HG03432 (cell line): Measurements from ENCODE around the gene PLSCR1.
"Not testable (repeated sequence)": the region's sequence is repeated elsewhere in the genome, so short reads cannot be mapped to it uniquely, and the experiment has no call there.

ENCODE experiments used
- ATAC-seq: cut with Tn5 transposase; IDR thresholded peaks from one replicate; pipeline ENCODE4 v1.9.1; 2021; ENCODE audit warnings: mild to moderate bottlenecking, moderate library complexity; ENCODE audit not compliant: unreplicated experiment

PLSCR1 gene

DNA sequence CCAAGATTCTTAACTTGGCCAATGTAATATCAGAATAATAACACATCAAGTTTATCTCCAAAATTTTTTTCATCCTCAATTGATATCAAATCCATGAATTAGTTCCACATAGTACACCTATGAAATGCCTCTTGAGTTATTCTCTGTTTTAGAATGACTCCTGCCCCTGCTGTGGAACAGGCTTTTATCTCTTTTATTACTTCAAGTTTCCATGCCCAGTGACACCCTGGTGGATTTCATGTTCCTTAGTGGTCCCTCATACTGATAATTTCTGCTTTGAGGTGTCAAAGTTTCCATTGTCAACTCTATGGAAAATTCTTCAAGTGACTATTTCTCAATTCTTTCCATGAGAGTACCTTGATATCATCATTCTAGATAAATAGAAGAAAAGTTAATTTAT lies 24.6 kb downstream of the PLSCR1 start:
- no peak for ATAC-seq

DNA sequence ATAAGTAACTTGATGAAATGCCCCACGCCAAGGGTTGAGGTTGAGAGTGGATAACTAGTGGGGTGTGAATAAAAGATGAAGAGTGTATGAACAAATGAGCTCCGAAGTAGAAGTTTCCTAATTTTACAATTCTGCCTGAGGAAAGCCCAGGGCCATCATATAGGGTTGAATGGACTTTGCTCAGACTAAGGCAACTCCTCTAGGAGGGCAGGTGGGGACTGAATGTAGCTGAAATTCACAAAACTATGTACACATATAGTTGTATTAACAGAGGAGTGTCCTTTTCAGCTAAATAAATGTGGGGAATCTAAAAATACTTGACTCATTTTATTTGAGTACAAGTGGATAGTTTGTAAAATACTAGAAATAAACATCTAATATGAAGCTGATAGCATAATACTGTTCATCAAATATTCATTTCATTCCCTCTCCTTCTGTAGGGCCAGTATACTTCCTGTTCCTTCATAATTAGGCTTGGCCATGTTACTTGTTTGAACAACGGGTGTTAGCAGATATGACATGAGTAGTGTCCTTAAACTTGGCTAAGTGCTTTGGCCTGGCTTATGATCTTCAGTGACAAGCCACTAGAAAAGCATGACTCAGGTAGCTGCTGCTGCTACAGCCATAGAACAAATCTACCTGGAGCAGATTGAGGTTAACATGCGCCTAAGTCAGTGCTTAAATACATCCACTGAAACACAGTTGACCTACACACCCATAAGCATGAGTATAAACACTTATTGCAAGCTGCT lies 26.5 kb downstream of the PLSCR1 start:
- ATAC-seq, result no peak

DNA sequence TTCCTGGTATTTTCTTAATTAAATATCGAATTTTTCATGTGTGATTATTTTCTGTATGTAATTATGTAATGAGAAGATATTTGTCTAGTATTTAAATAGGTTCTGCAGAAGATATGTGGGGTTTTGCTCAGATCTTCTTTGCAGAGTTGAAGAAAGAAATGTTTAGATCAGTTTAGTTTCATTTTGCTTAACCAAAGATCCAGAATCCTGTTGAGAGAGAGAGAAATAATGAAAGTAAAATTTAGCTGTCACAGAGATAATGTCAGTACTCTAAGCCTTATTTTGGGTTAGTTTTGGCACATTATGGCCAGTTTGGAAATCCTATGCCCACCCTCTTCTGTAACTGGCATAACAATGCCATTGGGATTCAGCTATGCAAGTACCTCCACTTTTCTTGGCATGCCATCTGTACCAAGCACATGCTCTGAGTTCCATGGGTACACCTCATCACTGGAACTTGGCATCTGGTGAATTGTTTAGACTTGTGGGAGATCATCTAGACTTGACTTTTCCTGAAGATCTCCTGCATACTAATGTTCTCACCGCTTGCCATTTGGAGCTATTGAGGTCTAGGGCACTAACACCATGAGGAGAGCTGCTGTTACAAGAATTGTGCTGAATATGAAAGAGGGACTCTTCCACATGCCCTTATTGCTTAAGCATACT lies 30.9 kb downstream of the PLSCR1 start:
- ATAC-seq, result no peak

DNA sequence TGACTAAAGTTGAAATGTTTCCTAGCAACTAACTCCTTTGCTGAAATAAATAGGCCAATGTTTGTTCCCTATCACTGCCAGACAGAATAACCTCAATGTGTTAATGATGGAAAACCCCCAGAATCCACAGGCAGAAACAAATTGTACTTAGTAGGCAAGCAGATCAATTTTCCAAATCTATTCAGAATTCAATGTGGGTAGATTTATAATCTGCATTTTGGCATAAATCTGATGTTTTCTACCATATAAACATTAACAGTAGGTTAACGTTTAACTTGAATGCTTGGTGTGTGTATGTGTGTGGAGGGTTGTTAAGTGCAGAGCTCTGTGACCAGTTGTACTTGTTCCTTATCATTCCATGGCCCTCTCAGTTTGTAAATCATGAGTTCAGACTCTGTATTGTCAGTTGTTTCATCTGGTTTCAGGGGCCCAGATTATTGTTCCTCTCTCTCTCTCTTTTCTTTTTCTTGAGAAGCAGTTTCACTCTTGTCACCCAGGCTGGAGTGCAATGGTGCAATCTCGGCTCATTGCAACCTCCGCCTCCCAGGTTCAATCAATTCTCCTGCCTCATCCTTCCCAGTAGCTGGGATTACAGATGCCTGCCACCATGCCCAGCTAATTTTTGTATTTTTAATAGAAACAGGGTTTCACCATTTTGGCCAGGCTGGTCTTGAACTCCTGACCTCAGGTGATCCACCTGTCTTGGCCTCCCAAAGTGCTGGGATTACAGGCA lies 32.8 kb downstream of the PLSCR1 start:
- ATAC-seq, result no peak

DNA sequence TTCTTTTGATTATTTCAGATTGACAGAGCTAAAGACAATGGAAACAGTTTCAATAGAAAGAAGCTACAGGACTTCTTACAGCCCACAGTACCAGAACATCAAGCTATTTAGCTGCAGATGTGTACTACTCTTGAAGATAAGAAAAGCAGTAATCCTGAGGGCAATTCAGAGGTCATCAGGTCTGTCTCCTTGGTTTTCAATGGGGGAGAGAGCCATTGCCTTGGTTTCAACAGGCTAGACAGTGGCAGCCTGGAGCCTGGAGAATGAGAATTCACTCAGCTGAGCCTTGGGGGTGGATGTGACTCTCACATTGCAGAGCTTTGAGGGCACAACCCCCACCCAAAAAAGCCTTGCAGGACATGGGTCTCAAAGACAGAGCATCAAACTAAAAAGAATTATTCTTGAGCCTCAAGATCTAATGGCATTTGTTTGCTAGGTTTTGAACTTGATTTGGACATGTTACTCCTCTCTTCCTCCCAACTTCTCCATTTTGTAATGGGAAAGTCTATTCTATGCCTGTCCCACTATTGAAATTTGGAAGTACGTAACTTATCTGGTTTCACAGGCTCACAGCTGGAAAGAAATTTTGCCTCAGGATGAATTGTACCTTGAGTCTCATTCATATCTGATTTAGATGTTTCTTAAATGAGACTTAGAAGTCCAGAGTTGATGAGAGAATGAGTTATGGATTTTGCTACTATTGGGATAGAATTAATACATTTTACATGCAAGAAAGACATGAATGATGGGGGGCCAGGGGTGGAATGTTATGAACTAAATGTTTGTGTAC lies 36.9 kb downstream of the PLSCR1 start:
- no peak for ATAC-seq

DNA sequence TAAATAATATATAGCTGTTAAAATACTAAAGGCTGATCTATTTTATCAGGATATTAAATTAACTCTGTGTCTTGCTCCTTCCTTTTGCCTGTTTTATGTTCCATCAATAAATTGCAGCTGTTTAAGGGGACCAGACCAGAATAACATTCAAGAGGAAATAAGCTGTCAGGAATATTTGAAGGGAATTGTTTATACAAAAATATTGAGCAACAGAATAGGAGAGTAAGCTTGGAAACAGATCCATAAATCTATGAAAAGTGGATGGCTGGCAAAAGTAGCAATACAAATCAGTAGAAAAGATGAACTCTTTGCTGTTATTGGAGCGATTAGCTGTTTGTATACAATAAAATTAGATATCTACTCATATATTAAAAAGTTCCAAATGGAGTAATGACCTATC lies 38.9 kb downstream of the PLSCR1 start:
- ATAC-seq, result no peak

DNA sequence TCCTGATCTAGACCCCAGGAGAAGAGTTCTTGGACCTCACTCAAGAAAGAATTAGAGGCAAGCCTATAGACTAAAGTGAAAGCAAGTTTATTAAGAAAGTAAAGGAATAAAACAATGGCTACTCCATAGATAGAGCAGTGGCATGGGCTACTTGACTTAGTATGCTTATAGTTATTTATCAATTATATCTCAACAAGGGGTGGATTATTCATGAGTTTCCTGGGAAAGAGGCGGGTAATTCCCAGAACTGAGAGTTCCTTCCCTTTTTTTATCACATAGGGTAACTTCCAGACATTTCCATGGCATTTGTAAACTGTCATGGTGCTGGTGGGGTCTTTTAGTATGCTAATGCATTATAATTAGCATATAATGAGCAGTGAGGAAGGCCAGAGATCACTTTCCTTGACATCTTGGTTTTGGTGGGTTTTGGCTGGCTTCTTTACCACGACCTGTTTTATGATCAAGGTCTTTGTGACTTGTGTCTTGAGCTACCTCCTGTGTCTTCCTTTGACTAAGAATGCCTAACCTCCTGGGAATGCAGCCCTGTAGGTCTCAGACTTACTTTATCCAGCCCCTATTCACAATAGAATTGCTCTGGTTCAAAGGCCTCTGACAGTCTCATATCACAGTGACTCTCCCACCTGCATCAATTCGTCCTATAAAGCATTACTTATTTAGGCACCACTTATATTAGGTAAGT lies 39.8 kb downstream of the PLSCR1 start:
- no peak for ATAC-seq

DNA sequence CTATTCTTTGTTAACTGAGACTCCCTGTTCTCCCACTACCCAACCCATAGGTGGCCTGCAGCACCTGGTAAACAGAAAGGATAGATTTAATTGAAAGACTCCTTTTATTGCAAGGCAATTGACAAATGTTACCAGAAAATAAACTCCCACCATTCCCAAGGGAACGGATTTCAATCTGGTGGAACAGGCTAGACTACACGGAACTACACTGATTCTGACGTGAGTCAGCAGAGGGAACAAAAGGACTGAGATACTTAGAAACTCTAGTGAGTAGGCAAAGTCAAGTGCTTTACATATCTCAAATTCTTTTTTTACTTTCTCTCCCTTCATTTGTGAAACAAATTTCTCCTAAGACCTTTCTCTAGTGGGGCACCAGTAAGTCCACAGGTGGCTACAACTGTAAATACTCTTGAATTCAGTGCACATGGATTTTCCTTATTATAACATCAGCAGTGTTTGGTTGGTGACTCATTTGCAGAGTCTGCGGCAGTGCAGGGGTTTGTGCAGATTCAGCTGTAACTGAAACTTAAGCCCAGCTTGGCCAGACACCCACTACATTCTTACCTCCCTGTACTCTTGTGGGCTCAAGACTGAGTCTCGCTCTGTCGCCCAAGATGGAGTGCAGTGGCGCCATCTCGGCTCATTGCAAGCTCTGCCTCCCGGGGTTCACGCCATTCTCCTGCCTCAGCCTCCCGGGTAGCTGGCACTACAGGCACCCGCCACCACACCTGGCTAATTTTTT lies 40.8 kb downstream of the PLSCR1 start:
- ATAC-seq, result peak; percentile 95

DNA sequence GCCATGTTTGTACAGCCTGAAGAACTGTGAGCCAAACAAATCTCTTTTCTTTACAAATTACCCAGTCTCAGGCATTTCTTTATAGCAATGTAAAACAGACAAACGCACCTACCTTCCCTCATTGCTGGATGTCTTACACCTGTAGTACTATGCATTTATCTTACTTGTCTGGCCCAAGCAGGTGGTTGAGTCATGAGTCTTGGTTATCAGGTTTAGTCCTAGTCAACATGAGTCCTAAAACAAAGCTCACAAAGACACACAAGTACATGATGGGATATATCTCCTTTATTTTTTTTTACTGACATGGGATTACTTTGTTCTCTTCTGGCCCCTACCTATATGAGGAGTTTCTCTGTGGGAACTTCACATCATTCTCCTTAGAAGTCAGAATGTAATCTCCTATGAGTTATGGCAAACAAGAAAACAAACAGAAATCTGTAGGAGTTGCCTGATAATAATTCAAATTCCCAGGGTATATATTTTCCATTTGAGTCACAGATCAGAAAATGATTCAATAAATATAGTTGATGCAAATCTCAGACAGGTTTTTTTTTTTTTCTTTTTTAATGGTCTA lies 41.4 kb downstream of the PLSCR1 start:
- no peak for ATAC-seq

DNA sequence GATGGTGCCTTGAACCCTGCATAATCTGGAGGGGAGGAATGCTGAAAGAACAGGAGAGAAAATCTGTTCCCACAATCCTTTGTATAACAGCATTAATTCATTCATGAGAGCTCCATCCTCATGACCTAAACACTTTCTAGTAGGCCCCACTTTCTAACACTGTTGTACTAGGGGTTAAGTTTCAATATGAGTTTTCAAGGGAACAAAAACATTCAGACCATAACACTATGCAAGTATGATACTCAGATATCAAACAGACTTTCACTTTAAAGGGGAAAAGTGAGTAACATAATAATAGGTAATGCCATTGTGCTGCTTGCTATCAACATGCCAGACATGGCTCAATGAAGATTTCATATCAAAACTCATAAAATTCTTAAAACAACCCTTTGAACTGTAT lies 42.7 kb downstream of the PLSCR1 start:
- peak; percentile 29 for ATAC-seq

DNA sequence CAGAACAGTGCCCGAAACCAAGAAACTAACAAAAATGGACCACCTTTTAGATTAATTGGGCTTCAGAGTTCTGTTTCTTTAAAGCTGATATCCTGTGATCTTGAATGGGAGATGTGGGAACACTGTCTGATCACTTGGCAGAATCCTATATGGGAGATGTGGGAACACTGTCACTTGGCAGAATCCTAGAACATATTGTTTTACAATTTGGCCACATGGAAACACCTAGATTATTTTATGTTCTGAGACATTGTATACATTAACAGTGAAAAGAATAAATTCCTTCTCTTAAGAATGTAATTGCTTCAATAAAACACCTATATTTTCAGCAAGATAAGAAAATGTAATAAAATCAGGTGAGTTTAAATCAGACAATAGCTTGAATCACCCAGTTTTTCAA lies 44.7 kb downstream of the PLSCR1 start:
- ATAC-seq, result no peak

DNA sequence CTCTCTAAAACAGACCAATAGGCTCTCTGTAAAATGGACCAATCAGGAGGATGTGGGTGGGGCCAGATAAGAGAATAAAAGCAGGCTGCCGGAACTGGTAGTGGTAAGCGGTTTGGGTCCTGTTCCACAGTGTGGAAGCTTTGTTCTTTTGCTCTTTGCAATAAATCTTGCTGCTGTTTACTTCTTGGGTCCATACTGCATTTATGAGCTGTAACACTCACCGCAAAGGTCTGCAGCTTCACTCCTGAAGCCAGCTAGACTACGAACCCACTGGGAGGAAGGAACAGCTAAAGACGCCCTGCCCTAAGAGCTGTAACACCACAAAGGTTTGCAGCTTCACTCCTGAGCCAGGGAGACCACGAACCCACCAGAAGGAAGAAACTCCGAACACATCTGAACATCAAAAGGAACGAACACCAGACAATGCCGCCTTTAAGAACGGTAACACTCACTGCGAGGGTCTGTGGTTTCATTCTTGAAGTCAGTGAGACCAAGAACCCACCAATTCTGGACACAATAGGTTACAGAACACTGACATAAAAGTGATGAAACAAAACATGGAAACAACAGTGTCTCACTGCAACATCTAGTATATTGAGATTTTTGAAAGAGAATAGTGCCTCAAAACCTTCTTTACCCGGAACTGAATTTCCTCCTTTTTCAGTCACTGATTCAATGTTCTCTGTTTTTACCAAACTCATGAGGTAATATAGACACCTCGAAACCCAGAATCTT lies 46.2 kb downstream of the PLSCR1 start:
- ATAC-seq, result no peak

DNA sequence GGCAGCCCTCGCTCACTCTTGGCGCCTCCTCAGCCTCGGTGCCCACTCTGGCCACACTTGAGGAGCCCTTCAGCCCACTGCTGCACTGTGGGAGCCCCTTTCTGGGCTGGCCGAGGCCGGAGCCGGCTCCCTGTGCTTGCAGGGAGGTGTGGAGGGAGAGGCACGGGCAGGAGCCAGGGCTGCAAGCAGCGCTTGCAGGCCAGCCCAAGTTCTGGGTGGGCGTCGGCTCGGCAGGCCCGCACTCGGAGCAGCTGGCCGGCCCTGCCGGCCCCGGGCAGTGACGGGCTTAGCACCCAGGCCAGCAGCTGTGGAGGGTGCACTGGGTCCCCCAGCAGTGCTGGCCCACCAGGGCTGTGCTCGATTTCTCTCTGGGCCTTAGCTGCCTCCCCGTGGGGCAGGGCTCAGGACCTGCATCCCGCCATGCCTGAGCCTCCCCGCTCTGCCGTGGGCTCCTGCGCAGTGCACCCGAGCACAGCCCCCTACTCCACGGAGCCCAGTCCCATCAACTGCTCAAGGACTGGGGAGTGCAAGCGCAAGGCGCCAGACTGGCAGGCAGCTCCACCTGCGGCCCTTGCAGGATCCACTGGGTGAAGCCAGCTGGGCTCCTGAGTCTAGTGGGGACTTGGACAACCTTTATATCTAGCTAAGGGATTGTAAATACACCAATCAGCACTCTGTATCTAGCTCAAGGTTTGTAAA lies 47.1 kb downstream of the PLSCR1 start:
- not testable (repeated sequence) for ATAC-seq

DNA sequence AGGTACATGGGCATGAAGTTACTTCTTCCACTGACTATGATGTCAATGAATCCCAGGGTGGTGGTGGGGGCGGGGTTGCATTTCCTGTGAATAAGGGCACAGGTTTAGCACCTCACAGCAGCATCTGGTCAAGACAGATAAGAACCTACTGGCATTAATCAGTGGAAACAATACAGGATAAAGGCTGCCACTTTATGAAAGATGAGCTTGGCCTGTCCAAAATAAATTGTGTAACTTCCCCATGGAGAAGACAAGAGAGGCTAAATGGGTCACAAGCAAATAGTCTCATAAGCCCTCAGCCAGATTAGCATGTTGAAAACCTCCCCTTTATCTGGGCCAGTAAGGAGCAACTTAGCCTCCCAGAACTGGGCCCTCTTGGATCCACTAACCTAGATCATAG lies 47.7 kb downstream of the PLSCR1 start:
- no peak for ATAC-seq

DNA sequence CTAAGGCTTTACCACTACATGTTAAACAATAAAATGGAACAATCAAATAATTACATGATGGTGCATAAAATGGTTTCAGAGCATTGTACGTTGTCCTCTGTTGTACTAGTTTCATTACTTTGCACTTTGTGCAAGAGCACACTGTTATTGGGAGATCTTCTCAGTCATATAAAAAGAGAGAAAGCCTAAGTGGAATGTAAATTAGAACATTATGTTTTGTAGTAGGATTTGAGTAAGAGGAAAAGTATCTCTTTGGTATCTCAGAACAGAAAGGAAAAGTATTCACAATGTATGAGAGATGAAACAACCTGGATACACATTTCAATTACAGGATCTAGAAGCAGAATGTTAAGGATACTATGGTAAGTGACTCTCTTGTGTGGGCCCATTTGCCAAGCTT lies 48.2 kb downstream of the PLSCR1 start:
- ATAC-seq, result no peak

DNA sequence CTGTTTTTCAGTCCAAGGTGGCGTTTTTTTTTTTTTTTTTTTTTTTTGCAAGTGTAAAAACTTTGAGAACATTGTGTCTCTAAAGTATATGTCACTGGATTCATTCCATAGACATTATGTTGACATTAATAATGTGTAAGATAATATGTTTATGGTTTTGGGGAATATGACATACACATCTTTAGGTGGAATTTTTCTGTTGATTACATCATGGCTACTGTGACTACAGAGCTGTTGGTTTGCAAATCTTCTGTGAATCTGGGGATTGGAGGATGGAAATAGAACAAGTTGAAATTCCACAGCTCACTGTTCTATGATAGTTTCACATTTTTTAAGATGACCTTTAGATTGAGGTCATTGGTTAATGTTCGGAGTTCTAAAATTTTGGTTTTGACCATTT lies 50.6 kb downstream of the PLSCR1 start:
- no peak for ATAC-seq

DNA sequence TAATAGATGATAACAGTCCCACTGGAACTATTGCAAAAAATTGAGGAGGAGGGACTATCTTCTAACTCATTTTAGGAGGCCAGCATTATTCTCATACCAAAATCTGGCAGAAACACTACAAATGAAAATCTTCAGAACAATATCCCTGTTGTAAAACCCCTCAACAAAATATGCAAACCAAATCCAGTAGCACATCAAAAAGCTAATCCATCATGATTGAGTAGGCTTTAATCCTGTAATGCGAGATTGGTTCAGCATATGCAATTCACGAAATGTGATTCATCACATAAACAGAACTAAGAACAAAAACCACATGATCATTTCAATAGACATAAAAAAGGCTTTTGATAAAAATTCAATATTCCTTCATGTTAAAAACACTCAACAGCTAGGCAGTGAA lies 51.2 kb downstream of the PLSCR1 start:
- ATAC-seq, result no peak

DNA sequence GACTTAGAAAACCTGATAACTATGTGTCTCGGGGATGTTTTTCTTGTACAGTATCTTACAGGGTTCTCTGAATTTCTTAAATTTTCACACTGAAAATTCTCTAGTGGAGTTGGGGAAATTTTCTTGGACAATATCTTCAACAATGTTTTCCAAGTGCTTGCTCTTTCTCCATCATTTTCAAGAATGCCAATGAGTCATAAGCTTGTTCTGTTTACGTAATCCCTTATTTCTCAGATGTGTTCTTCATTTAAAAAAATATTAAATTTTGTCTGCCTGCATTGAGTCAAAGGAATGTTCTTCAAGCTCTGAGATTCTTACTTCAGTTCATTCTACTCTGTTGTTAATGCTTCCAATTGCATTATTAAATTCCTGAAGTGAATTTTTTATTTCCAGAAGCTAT lies 53.1 kb downstream of the PLSCR1 start:
- ATAC-seq, result no peak
